ENCODE results near the gene ARHGEF6.

DNA sequence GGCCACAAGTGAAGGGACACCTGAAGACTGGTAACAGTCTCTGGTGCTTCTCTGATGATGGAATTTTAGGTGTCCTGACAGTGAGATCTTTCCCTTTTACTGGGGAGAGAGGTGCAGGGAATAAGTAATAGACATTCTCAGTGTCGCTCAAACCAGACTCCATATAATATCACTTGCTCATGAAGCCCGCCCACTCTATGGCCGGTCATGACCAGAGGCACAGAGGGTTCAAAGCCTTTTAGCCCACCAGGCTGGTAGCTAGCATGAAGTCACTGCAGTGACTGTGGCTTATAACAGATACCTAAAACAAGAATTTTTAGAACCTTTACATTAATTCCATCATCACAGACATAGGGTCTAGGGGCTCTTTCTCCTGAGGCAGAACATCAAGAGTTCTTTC lies 129.9 kb downstream of the ARHGEF6 start:
- no peak for TF ChIP-seq EZH2 (IDR thresholded peaks at IDR 0.05; ENCODE audit: borderline replicate concordance)
- TF ChIP-seq, protein P1, sequence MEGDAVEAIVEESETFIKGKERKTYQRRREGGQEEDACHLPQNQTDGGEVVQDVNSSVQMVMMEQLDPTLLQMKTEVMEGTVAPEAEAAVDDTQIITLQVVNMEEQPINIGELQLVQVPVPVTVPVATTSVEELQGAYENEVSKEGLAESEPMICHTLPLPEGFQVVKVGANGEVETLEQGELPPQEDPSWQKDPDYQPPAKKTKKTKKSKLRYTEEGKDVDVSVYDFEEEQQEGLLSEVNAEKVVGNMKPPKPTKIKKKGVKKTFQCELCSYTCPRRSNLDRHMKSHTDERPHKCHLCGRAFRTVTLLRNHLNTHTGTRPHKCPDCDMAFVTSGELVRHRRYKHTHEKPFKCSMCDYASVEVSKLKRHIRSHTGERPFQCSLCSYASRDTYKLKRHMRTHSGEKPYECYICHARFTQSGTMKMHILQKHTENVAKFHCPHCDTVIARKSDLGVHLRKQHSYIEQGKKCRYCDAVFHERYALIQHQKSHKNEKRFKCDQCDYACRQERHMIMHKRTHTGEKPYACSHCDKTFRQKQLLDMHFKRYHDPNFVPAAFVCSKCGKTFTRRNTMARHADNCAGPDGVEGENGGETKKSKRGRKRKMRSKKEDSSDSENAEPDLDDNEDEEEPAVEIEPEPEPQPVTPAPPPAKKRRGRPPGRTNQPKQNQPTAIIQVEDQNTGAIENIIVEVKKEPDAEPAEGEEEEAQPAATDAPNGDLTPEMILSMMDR (IDR thresholded peaks at IDR 0.05; ENCODE audit: poor library complexity): no peak

All from hepatocyte (in vitro differentiated cells).